ENCODE data around the gene CRELD2. TPM values are rescaled to one million over a fixed set of nuclear protein-coding genes. Genes with fewer than 3 reads are reported as not detected.

The CRELD2 gene
- total and polyA plus RNA-seq, 2 of the 13 experiments (the other 11 are each of a cell fraction or from before 2014, with no cell fraction given) = 17.2 to 44.7 TPM

DNA sequence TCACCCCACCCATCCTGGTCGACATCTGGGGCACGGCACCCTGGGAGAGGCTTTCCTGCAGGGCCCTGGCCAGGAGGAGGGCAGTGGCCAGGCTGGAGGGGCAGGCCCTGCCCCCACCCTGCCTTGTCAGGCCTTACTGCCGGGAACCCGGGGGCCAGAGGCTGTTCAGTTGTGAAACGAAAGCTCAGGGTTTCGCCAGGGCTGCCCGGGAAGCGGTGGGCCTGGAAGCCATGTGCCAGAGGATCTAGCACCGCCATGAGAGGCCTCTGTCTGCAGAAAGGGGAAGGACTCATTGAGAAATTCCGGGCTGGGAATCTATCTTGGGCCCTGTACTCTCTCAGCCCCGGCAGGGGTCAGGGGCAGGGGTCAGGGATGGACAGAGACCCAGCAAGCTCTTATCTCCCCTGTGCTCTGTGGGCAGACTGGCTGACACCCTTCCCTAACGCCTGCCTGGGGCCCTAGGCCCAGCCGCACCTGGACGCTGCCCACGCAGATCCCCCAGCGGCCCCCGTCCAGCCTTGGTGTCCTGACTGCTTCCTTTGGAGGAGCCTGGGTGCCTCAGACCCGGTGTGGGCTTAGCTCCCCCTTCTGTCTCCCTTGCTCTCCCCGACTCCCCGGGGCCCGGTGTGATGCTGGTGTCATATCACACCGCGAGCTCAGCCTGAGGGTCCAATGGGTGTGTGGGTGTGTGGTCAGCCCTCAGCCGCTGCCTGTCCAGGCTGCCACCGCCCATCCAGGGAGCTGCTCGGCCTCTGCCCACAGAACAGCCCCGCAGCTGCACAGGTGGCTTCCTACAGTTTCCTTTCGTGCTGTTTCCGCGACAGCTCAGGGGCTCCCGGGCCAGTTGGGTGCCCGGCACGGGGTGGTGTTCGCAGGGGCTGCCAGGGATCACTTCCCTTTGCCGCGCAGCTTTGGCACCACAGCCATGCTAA, 48.6 kb downstream of the CRELD2 start (continued):
- TF ChIP-seq HNRNPK (IDR thresholded peaks at IDR 0.05; ENCODE audit: low read depth, low read length, poor library complexity, severe bottlenecking) (no peak), CEBPB (IDR thresholded peaks at IDR 0.05; ENCODE audit: borderline replicate concordance, low read depth, low read length) (peak; percentile 88), FLYWCH1 (CRISPR knock-in tag; IDR thresholded peaks at IDR 0.05) (no peak), ZNF34 (CRISPR knock-in tag; IDR thresholded peaks at IDR 0.05; ENCODE audit: borderline replicate concordance) (no peak), SAFB2 (CRISPR knock-in tag; IDR thresholded peaks at IDR 0.05; ENCODE audit: borderline replicate concordance, low read depth) (0 out of 2 replicates have a peak, but pooled peaks have one; percentile 3), ZBTB42 (CRISPR knock-in tag; IDR thresholded peaks at IDR 0.05) (no peak), ARID2 (CRISPR knock-in tag; IDR thresholded peaks at IDR 0.05; ENCODE audit: borderline replicate concordance) (no peak), SAP130 (CRISPR knock-in tag; IDR thresholded peaks at IDR 0.05; ENCODE audit: low read depth) (no peak; the same call in none of the 2 replicates), DBP (CRISPR knock-in tag; IDR thresholded peaks at IDR 0.05; ENCODE audit: not compliant biosample characterization) (no peak), ZNF33A (CRISPR knock-in tag; IDR thresholded peaks at IDR 0.05; ENCODE audit: borderline replicate concordance) (no peak; the same call in 1 of the 2 replicates), ZNF691 (CRISPR knock-in tag; IDR thresholded peaks at IDR 0.05; ENCODE audit: borderline replicate concordance, low read depth) (0 out of 2 replicates have a peak, but pooled peaks have one; percentile 13), FOXM1 (CRISPR knock-in tag; IDR thresholded peaks at IDR 0.05) (no peak), HDAC1 (CRISPR knock-in tag; IDR thresholded peaks at IDR 0.05) (peak; percentile 77)
- TF ChIP-seq, protein P1, sequence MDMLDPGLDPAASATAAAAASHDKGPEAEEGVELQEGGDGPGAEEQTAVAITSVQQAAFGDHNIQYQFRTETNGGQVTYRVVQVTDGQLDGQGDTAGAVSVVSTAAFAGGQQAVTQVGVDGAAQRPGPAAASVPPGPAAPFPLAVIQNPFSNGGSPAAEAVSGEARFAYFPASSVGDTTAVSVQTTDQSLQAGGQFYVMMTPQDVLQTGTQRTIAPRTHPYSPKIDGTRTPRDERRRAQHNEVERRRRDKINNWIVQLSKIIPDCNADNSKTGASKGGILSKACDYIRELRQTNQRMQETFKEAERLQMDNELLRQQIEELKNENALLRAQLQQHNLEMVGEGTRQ (IDR thresholded peaks at IDR 0.05; ENCODE audit: low read depth, low read length) = no peak
- TF ChIP-seq, protein P1 (CRISPR knock-in tag; IDR thresholded peaks at IDR 0.05; ENCODE audit: borderline replicate concordance) = no peak
- TF ChIP-seq, protein P2, sequence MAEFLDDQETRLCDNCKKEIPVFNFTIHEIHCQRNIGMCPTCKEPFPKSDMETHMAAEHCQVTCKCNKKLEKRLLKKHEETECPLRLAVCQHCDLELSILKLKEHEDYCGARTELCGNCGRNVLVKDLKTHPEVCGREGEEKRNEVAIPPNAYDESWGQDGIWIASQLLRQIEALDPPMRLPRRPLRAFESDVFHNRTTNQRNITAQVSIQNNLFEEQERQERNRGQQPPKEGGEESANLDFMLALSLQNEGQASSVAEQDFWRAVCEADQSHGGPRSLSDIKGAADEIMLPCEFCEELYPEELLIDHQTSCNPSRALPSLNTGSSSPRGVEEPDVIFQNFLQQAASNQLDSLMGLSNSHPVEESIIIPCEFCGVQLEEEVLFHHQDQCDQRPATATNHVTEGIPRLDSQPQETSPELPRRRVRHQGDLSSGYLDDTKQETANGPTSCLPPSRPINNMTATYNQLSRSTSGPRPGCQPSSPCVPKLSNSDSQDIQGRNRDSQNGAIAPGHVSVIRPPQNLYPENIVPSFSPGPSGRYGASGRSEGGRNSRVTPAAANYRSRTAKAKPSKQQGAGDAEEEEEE (CRISPR knock-in tag; IDR thresholded peaks at IDR 0.05; ENCODE audit: borderline replicate concordance) = no peak
- TF ChIP-seq, protein P3, sequence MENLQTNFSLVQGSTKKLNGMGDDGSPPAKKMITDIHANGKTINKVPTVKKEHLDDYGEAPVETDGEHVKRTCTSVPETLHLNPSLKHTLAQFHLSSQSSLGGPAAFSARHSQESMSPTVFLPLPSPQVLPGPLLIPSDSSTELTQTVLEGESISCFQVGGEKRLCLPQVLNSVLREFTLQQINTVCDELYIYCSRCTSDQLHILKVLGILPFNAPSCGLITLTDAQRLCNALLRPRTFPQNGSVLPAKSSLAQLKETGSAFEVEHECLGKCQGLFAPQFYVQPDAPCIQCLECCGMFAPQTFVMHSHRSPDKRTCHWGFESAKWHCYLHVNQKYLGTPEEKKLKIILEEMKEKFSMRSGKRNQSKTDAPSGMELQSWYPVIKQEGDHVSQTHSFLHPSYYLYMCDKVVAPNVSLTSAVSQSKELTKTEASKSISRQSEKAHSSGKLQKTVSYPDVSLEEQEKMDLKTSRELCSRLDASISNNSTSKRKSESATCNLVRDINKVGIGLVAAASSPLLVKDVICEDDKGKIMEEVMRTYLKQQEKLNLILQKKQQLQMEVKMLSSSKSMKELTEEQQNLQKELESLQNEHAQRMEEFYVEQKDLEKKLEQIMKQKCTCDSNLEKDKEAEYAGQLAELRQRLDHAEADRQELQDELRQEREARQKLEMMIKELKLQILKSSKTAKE (CRISPR knock-in tag; IDR thresholded peaks at IDR 0.05; ENCODE audit: borderline replicate concordance) = peak; percentile 50; the same call in 1 of the 2 replicates
- TF ChIP-seq, protein P4, sequence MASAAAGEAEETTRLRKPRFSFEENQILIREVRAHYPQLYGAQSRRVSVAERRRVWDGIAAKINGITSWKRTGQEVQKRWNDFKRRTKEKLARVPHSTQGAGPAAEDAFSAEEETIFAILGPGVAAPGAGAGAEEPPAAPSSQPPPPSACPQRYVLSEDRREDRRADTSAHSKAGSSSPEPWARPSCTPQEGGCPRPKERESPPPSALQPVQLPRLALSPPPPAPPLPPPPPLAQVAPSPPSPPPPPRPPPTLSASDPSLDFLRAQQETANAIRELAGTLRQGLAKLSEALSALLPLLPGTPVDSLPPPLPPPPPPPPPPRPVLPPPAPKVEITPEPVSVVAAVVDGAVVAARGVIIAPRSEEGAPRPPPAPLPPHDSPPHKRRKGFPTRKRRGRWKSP (CRISPR knock-in tag; IDR thresholded peaks at IDR 0.05) = 0 out of 2 replicates have a peak, but pooled peaks have one; percentile 12

Data from HepG2 (cell line).